ENCODE results near the gene NDUFB6. TPM values are rescaled to one million over a fixed set of nuclear protein-coding genes. Genes with fewer than 3 reads are reported as not detected.
A peak's percentile ranks its signal among the peaks of the same experiment; 100 is the strongest.

Gene NDUFB6
- total and polyA plus RNA-seq, 2 experiments from 2014 or later: 50.3 to 251 TPM

- no peaks in the 10 kb centered on the region for H3K9me3 ChIP-seq (ENCODE audit: low read depth)
- DNase-seq (ENCODE audit: low read depth in 1 of 2, low spot score in 1 of 2): no peak
- no peak overlapping the region for H3K4me3 ChIP-seq
- H3K4me1 ChIP-seq (ENCODE audit: low read depth): peaks cover 6% of the 10 kb centered on the region
- H3K27ac ChIP-seq: no peak overlapping the region
- TF ChIP-seq, protein P1, sequence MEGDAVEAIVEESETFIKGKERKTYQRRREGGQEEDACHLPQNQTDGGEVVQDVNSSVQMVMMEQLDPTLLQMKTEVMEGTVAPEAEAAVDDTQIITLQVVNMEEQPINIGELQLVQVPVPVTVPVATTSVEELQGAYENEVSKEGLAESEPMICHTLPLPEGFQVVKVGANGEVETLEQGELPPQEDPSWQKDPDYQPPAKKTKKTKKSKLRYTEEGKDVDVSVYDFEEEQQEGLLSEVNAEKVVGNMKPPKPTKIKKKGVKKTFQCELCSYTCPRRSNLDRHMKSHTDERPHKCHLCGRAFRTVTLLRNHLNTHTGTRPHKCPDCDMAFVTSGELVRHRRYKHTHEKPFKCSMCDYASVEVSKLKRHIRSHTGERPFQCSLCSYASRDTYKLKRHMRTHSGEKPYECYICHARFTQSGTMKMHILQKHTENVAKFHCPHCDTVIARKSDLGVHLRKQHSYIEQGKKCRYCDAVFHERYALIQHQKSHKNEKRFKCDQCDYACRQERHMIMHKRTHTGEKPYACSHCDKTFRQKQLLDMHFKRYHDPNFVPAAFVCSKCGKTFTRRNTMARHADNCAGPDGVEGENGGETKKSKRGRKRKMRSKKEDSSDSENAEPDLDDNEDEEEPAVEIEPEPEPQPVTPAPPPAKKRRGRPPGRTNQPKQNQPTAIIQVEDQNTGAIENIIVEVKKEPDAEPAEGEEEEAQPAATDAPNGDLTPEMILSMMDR (IDR thresholded peaks at IDR 0.05; ENCODE audit: low read depth, low read length): no peak
- no peaks in the 10 kb centered on the region for H3K27me3 ChIP-seq
- peaks cover 18% of the 10 kb centered on the region for H3K36me3 ChIP-seq
Measured at GRCh38 chr9:32566770-32567169, 6.2 kb downstream of the NDUFB6 start.

GRCh38 chr9:32565967-32566366, 7.0 kb downstream of the NDUFB6 start:
- TF ChIP-seq, protein P1 (IDR thresholded peaks at IDR 0.05; ENCODE audit: low read depth, low read length): no peak
- Histone ChIP-seq H3K27me3 (no peaks in the 10 kb centered on the region), H3K9me3 (ENCODE audit: low read depth) (no peaks in the 10 kb centered on the region), H3K4me1 (ENCODE audit: low read depth) (no peaks in the 10 kb centered on the region), H3K36me3 (peaks cover 18% of the 10 kb centered on the region), H3K27ac (no peak overlapping the region), H3K4me3 (no peak overlapping the region)
- DNase-seq (ENCODE audit: low read depth in 1 of 2, low spot score in 1 of 2): no peak

DNA sequence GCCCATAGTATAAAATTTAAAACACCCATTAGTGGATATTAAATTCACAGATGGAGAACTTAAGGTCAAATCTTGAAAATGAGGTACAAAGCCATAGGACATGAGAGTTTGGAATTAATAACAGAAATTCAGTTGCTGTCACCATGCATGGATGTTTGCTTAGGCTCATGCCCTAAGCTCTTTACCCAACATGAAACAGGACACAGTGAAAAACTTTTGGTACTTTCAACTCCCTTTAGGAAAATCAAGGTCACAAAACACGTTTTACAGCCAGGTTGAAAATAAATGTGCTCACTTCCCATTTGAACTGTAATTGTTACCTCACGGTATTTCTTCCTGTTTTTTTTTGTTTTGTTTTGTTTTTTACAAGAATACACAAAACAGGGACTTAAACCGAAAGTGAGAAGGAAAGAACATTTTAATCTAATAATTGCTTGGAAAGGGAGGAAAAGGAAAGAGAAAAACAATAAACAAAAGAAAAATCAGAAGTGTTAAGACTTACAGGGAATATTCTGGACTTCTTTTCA, 14.5 kb downstream of the NDUFB6 start:
- Histone ChIP-seq H3K9me3 (ENCODE audit: low read depth) (no peaks in the 10 kb centered on the region), H3K27me3 (no peaks in the 10 kb centered on the region), H3K4me1 (ENCODE audit: low read depth) (no peaks in the 10 kb centered on the region), H3K36me3 (no peaks in the 10 kb centered on the region), H3K4me3 (no peak overlapping the region), H3K27ac (no peak overlapping the region)
- DNase-seq (ENCODE audit: low read depth in 1 of 2, low spot score in 1 of 2): no peak
- TF ChIP-seq, protein P1 (IDR thresholded peaks at IDR 0.05; ENCODE audit: low read depth, low read length): no peak

DNA sequence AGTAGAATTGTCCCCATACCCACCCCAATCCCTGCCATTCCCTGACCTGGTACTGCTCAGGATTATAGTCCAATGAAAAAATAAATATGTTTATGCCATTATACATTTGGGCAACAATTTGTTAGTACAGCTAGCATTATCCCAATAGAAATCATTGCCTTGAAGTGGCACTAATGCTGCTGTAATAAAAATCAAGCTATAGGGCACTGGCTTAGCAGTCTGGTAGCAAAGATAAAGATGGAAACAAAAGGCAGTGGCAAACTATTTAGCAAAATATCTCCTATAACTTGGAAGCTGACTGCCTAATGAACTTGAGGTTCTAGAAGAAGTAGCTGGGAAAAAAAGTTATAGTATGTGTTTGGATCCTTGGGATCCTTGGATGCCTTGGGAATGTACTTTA, 18.4 kb downstream of the NDUFB6 start:
- TF ChIP-seq, protein P1 (IDR thresholded peaks at IDR 0.05; ENCODE audit: low read depth, low read length): no peak
- no peak overlapping the region for H3K27ac ChIP-seq
- DNase-seq (ENCODE audit: low read depth in 1 of 2, low spot score in 1 of 2): no peak

DNA sequence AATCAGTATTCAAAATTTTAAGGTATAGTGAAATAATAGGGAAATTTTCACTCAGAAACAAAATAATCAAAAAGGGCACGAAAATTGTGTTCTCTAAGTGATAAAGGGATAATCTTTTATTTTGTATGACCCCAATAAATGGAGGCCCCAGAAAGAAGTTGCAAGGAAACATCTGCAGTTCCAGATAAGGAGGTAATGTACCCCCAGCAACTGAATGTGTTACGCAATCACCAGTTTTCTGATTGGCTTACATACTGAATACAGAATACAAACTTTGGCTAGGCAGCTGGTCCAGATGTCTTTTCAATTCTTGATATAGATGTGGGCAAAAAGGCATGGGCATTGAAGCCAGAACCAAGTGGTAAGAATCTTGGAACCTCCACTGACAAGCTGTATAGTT, 18.9 kb downstream of the NDUFB6 start:
- Histone ChIP-seq H3K27ac (no peak overlapping the region), H3K4me3 (no peak overlapping the region), H3K4me1 (ENCODE audit: low read depth) (peaks cover 7% of the 10 kb centered on the region), H3K9me3 (ENCODE audit: low read depth) (no peaks in the 10 kb centered on the region), H3K36me3 (no peaks in the 10 kb centered on the region), H3K27me3 (no peaks in the 10 kb centered on the region)
- TF ChIP-seq, protein P1 (IDR thresholded peaks at IDR 0.05; ENCODE audit: low read depth, low read length): no peak
- peak in 1 of 2 donors; percentile 70 for DNase-seq (ENCODE audit: low read depth in 1 of 2, low spot score in 1 of 2)

More for the DNA sequence above, 18.4 kb downstream of the NDUFB6 start:
- Histone ChIP-seq H3K36me3 (no peaks in the 10 kb centered on the region), H3K9me3 (ENCODE audit: low read depth) (no peaks in the 10 kb centered on the region), H3K4me1 (ENCODE audit: low read depth) (peaks cover 5% of the 10 kb centered on the region), H3K4me3 (no peak overlapping the region), H3K27me3 (no peaks in the 10 kb centered on the region)
